GM12878 (cell line): ENCODE data around the gene RIOK1. TPM values are rescaled to one million over a fixed set of nuclear protein-coding genes. Genes with fewer than 3 reads are reported as not detected.

Source experiments
- ASH2L ChIP-seq: fragments of 300-600, 200-600 bp; sonication (generic); IDR thresholded peaks from 2 replicates; pipeline ENCODE4 v1.6.1; 2017; ENCODE audit warnings: low read depth, mild to moderate bottlenecking, borderline replicate concordance
- BCL11A ChIP-seq: IDR thresholded peaks from 2 replicates; pipeline ENCODE4 v1.6.1; 2011; ENCODE audit warnings: low read depth, low read length
- HCFC1 ChIP-seq: fragments of 150-350 bp; IDR thresholded peaks from 2 replicates; pipeline ENCODE4 v1.6.1; 2014; ENCODE audit warnings: low read length
- KLF5 ChIP-seq: fragments of 450-650 bp; IDR thresholded peaks from 2 replicates; pipeline ENCODE4 v1.6.1; 2014; ENCODE audit warnings: mild to moderate bottlenecking; ENCODE audit not compliant: partially characterized antibody
- NR2C2 ChIP-seq: IDR thresholded peaks from 2 replicates; pipeline ENCODE4 v1.6.1; 2011; ENCODE audit warnings: borderline replicate concordance, low read depth; ENCODE audit not compliant: control insufficient read depth, insufficient read length
- RAD21 ChIP-seq: IDR thresholded peaks from 2 replicates; pipeline ENCODE4 v1.6.1; 2011; ENCODE audit warnings: mild to moderate bottlenecking, low read depth, low read length, moderate library complexity; ENCODE audit not compliant: insufficient read depth
- RBBP5 ChIP-seq: fragments of 200-600 bp; sonication (generic); conservative IDR thresholded peaks from 2 replicates; pipeline ENCODE4 v1.6.1; 2016
- RUNX3 ChIP-seq: IDR thresholded peaks from 2 replicates; pipeline ENCODE4 v1.6.1; 2012; ENCODE audit warnings: low read length, inconsistent platforms
- SIX5 ChIP-seq: IDR thresholded peaks from 2 replicates; pipeline ENCODE4 v1.6.1; 2011; ENCODE audit warnings: mild to moderate bottlenecking, low read depth, low read length, moderate library complexity; ENCODE audit not compliant: severe bottlenecking
- polyA plus RNA-seq, 11 experiments: library from polyadenylated mRNA; depleted of rRNA in 4 of 11; unstranded in 6 of 11; stranded (reverse) in 5 of 11; fragments of >200 nt; fragmentation: Nextera tagmentation in 4 of 11; fragmentation: Illumina TruSeq in 1 of 11; extraction: Ambion mirVana in 4 of 11; extraction: Trizol in 1 of 11; gene quantifications; 1 replicate in 1 of 11; 2 replicates in 10 of 11; pipeline versions ENCODE4 v1.2.1 to v1.2.3, GENCODE V29; 2011 to 2016; ENCODE audit warnings: inconsistent platforms in 2 of 11, missing spikeins in 2 of 11, low read depth in 1 of 11
- total RNA-seq, 4 experiments: library from RNA; depleted of rRNA in 3 of 4; stranded (reverse); fragments of >200 nt in 3 of 4; fragmentation: Illumina TruSeq in 1 of 4; extraction: Trizol in 1 of 4; gene quantifications; 2 replicates each; pipeline versions ENCODE4 v1.2.1 to v1.2.3, GENCODE V29; 2013 to 2021
- TF ChIP-seq, protein P1 (sequence below): IDR thresholded peaks from 2 replicates; pipeline ENCODE4 v1.6.1; 2012; ENCODE audit warnings: low read depth, low read length, improper control_type of control experiment
- TF ChIP-seq, protein P2 (sequence below): fragments of 450-650 bp; IDR thresholded peaks from 2 replicates; pipeline ENCODE4 v1.6.1; 2017; ENCODE audit warnings: low read depth, mild to moderate bottlenecking, moderate library complexity
- TF ChIP-seq, protein P3 (sequence below): fragments of 450-650 bp; IDR thresholded peaks from 2 replicates; pipeline ENCODE4 v1.6.1; 2017; ENCODE audit warnings: mild to moderate bottlenecking, low read depth, inconsistent platforms; ENCODE audit not compliant: poor library complexity, severe bottlenecking
- TF ChIP-seq, protein P4 (sequence below): IDR thresholded peaks from 2 replicates; pipeline ENCODE4 v1.6.1; 2012; ENCODE audit warnings: improper control_type of control experiment, low read depth, low read length; ENCODE audit not compliant: insufficient replicate concordance
- TF ChIP-seq, protein P5 (sequence below): fragments of 450-650 bp; formaldehyde crosslinking; IDR thresholded peaks from 2 replicates; pipeline ENCODE4 v1.4.0; 2020; ENCODE audit warnings: mild to moderate bottlenecking, moderate library complexity

The RIOK1 gene
- total and polyA plus RNA-seq, 10 of the 15 experiments (the other 5 are each of a cell fraction or from before 2014, with no cell fraction given): 16.1 to 44.6 (median 33.7) TPM

DNA sequence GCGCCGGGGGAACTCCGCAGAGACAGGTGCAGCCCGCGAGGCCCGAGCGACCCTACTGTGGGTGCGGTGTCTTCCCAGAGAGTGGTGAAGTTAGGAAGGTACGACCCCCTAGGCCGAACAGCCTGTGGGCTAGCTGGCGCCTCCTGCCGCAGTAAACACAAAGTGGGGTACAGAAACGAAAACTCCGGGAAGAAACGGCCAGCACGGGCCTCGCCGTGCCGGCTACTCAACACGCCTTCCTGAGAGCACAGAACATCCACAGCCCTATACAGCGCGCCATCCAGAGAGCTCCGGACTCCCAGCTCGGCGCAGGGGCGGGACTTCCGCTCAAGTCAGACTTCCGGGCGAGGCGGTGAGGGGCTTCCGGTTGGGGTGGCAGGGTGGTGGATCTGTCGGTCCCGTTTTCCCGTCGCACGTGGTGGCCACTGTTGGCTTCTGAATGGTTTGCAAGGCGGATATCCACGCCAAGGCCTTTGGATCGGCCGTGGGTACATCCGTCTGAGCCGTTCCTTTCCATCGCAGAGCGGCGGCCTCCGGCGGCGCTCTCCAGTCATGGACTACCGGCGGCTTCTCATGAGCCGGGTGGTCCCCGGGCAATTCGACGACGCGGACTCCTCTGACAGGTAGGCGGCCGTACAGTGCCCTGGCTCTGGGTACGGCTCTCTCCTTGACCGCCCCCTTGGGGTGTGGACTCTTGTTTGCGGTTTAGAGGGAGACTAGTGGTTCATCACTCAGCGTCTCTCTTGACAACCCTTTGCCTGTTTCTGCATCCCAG is at the start of gene RIOK1, which contains the start of gene CAGE1 (continued):
- TF ChIP-seq BCL11A: no peak
- TF ChIP-seq RAD21: no peak
- TF ChIP-seq, protein P1, sequence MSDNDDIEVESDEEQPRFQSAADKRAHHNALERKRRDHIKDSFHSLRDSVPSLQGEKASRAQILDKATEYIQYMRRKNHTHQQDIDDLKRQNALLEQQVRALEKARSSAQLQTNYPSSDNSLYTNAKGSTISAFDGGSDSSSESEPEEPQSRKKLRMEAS: peak; percentile 91
- TF ChIP-seq, protein P2, sequence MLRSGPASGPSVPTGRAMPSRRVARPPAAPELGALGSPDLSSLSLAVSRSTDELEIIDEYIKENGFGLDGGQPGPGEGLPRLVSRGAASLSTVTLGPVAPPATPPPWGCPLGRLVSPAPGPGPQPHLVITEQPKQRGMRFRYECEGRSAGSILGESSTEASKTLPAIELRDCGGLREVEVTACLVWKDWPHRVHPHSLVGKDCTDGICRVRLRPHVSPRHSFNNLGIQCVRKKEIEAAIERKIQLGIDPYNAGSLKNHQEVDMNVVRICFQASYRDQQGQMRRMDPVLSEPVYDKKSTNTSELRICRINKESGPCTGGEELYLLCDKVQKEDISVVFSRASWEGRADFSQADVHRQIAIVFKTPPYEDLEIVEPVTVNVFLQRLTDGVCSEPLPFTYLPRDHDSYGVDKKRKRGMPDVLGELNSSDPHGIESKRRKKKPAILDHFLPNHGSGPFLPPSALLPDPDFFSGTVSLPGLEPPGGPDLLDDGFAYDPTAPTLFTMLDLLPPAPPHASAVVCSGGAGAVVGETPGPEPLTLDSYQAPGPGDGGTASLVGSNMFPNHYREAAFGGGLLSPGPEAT: peak; percentile 92
- TF ChIP-seq, protein P3, sequence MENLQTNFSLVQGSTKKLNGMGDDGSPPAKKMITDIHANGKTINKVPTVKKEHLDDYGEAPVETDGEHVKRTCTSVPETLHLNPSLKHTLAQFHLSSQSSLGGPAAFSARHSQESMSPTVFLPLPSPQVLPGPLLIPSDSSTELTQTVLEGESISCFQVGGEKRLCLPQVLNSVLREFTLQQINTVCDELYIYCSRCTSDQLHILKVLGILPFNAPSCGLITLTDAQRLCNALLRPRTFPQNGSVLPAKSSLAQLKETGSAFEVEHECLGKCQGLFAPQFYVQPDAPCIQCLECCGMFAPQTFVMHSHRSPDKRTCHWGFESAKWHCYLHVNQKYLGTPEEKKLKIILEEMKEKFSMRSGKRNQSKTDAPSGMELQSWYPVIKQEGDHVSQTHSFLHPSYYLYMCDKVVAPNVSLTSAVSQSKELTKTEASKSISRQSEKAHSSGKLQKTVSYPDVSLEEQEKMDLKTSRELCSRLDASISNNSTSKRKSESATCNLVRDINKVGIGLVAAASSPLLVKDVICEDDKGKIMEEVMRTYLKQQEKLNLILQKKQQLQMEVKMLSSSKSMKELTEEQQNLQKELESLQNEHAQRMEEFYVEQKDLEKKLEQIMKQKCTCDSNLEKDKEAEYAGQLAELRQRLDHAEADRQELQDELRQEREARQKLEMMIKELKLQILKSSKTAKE: no peak
- peak; percentile 86 for TF ChIP-seq RUNX3
- TF ChIP-seq, protein P4, sequence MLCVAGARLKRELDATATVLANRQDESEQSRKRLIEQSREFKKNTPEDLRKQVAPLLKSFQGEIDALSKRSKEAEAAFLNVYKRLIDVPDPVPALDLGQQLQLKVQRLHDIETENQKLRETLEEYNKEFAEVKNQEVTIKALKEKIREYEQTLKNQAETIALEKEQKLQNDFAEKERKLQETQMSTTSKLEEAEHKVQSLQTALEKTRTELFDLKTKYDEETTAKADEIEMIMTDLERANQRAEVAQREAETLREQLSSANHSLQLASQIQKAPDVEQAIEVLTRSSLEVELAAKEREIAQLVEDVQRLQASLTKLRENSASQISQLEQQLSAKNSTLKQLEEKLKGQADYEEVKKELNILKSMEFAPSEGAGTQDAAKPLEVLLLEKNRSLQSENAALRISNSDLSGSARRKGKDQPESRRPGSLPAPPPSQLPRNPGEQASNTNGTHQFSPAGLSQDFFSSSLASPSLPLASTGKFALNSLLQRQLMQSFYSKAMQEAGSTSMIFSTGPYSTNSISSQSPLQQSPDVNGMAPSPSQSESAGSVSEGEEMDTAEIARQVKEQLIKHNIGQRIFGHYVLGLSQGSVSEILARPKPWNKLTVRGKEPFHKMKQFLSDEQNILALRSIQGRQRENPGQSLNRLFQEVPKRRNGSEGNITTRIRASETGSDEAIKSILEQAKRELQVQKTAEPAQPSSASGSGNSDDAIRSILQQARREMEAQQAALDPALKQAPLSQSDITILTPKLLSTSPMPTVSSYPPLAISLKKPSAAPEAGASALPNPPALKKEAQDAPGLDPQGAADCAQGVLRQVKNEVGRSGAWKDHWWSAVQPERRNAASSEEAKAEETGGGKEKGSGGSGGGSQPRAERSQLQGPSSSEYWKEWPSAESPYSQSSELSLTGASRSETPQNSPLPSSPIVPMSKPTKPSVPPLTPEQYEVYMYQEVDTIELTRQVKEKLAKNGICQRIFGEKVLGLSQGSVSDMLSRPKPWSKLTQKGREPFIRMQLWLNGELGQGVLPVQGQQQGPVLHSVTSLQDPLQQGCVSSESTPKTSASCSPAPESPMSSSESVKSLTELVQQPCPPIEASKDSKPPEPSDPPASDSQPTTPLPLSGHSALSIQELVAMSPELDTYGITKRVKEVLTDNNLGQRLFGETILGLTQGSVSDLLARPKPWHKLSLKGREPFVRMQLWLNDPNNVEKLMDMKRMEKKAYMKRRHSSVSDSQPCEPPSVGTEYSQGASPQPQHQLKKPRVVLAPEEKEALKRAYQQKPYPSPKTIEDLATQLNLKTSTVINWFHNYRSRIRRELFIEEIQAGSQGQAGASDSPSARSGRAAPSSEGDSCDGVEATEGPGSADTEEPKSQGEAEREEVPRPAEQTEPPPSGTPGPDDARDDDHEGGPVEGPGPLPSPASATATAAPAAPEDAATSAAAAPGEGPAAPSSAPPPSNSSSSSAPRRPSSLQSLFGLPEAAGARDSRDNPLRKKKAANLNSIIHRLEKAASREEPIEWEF: no peak
- TF ChIP-seq, protein P5, sequence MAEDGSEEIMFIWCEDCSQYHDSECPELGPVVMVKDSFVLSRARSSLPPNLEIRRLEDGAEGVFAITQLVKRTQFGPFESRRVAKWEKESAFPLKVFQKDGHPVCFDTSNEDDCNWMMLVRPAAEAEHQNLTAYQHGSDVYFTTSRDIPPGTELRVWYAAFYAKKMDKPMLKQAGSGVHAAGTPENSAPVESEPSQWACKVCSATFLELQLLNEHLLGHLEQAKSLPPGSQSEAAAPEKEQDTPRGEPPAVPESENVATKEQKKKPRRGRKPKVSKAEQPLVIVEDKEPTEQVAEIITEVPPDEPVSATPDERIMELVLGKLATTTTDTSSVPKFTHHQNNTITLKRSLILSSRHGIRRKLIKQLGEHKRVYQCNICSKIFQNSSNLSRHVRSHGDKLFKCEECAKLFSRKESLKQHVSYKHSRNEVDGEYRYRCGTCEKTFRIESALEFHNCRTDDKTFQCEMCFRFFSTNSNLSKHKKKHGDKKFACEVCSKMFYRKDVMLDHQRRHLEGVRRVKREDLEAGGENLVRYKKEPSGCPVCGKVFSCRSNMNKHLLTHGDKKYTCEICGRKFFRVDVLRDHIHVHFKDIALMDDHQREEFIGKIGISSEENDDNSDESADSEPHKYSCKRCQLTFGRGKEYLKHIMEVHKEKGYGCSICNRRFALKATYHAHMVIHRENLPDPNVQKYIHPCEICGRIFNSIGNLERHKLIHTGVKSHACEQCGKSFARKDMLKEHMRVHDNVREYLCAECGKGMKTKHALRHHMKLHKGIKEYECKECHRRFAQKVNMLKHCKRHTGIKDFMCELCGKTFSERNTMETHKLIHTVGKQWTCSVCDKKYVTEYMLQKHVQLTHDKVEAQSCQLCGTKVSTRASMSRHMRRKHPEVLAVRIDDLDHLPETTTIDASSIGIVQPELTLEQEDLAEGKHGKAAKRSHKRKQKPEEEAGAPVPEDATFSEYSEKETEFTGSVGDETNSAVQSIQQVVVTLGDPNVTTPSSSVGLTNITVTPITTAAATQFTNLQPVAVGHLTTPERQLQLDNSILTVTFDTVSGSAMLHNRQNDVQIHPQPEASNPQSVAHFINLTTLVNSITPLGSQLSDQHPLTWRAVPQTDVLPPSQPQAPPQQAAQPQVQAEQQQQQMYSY: no peak
- peak; percentile 71 for TF ChIP-seq KLF5
- TF ChIP-seq RBBP5: no peak
- 0 out of 2 replicates have a peak, but pooled peaks have one; percentile 24 for TF ChIP-seq ASH2L
- TF ChIP-seq NR2C2: no peak
- TF ChIP-seq SIX5: no peak
- peak; percentile 55 for TF ChIP-seq HCFC1
